Activated CD8-positive, alpha-beta memory T cell treated with anti-CD3 and anti-CD28 coated beads, Interleukin-2, amount 10 ng/mL, durations not matched to agents 7 days and 5 days (primary cell): ENCODE results near the gene CENPN. TPM values are rescaled to one million over a fixed set of nuclear protein-coding genes. Genes with fewer than 3 reads are reported as not detected.

ENCODE experiments used
- ATAC-seq: fragments of 150-1000 bp; cut with Tn5 transposase; one replicate; pipeline ENCODE4 v1.10.0; 2021; ENCODE audit warnings: moderate library complexity
- CTCF ChIA-PET: fragments of 350-600 bp; sonication (Branson Sonifier 250); formaldehyde crosslinking; loops from one replicate; lab custom pipeline; 2021; ENCODE audit warnings: antibody characterized with exemption; lab: Charles Lee
- DNase-seq: peaks from one replicate; pipeline ENCODE4 v3.0.0-alpha.2; 2020
- H3K27ac Mint-ChIP-seq: one replicate; pipeline ENCODE4 v1.8.0; 2021; ENCODE audit warnings: mild to moderate bottlenecking, mixed read lengths
- H3K27me3 Mint-ChIP-seq: one replicate; pipeline ENCODE4 v1.8.0; 2021; ENCODE audit warnings: mixed read lengths
- H3K36me3 Mint-ChIP-seq: one replicate; pipeline ENCODE4 v1.8.0; 2021; ENCODE audit warnings: mild to moderate bottlenecking, mixed read lengths
- H3K4me1 Mint-ChIP-seq: one replicate; pipeline ENCODE4 v1.8.0; 2021; ENCODE audit warnings: mixed read lengths
- H3K4me3 Mint-ChIP-seq: one replicate; pipeline ENCODE4 v1.8.0; 2021; ENCODE audit warnings: mild to moderate bottlenecking, moderate library complexity, mixed read lengths
- H3K9me3 Mint-ChIP-seq: one replicate; pipeline ENCODE4 v1.8.0; 2022; ENCODE audit warnings: low read depth, mixed read lengths
- total RNA-seq, 2 experiments: library from RNA; stranded (reverse); gene quantifications; one replicate each; pipeline ENCODE4 v1.2.3, GENCODE V29; 2021

Gene CENPN
- total RNA-seq, 2 experiments from 2014 or later, result 66.1 to 73.7 TPM

GRCh38 chr16:81080233-81080632 lies 73.2 kb downstream of the CENPN start:
- no peak overlapping the region for H3K4me3 Mint-ChIP-seq
- peaks cover under 1% of the 10 kb centered on the region for H3K36me3 Mint-ChIP-seq
- CTCF ChIA-PET, result interaction anchor here (1.3 kb wide), 1 partner anchor 45 kb away, joined by 9 read pairs; the partner anchor contains the start of gene ATMIN
- no peak for DNase-seq
- no peak for ATAC-seq
- H3K4me1 Mint-ChIP-seq, result peaks cover 4% of the 10 kb centered on the region
- H3K9me3 Mint-ChIP-seq, result no peaks in the 10 kb centered on the region
- H3K27ac Mint-ChIP-seq, result no peak overlapping the region
- H3K27me3 Mint-ChIP-seq, result no peaks in the 10 kb centered on the region

- no peak overlapping the region for H3K4me3 Mint-ChIP-seq
- CTCF ChIA-PET, result interaction anchor here (1.1 kb wide), 1 partner anchor 45 kb away, joined by 3 read pairs; the partner anchor contains the start of gene ATMIN
- H3K4me1 Mint-ChIP-seq, result peaks cover 4% of the 10 kb centered on the region
- DNase-seq (no peak), ATAC-seq (no peak)
- H3K36me3 Mint-ChIP-seq, result peaks cover 2% of the 10 kb centered on the region
- no peaks in the 10 kb centered on the region for H3K27me3 Mint-ChIP-seq
- H3K9me3 Mint-ChIP-seq, result no peaks in the 10 kb centered on the region
- no peak overlapping the region for H3K27ac Mint-ChIP-seq
These were observed 74.0 kb downstream of the CENPN start for GRCh38 chr16:81081014-81081413.

Other genes starting within 250 kb of the CENPN start
- gene CDYL2, start 202.6 kb upstream of the CENPN start, total RNA-seq, result 10 to 100 TPM; 60.8 to 63.2 TPM
- 100 to 1,000 TPM in 1 of 2 experiments, 10 to 100 TPM in 1; 93.3 to 136 TPM for gene CMC2, start 329 bp upstream of the CENPN start, total RNA-seq
- 10 to 100 TPM; 20.9 to 27.5 TPM for gene ATMIN, start 28.6 kb downstream of the CENPN start, total RNA-seq
- not detected for gene C16orf46, start 70.0 kb downstream of the CENPN start, total RNA-seq
- gene GCSH, start 89.2 kb downstream of the CENPN start, total RNA-seq, result 10 to 100 TPM in 1 of 2 experiments, 1 to 10 TPM in 1; 7.1 to 12.1 TPM
- gene BCO1, start 231.5 kb downstream of the CENPN start, total RNA-seq, result not detected